Measurements from ENCODE around the gene LRRC26.

DNA sequence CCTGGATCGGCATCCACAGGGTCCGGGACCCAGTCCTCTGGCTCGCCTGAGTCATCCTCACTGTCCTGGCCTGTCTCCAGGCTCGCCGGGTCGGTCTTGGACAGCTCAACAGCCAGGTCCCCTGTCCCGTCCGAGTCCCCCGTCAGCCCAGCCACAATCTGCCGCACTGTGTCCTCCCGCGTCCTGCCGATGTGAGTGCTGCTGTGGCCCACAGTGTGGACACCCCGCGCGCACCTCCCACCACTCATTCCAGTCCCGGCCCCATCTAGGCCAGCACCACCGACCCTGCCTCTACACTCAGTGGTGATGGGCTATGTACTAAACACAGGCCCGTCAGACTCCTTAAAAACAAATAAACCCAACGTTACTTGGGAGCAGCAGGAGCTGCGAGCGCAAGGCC lies 11.8 kb upstream of the LRRC26 start:
- TF ChIP-seq, protein P1, sequence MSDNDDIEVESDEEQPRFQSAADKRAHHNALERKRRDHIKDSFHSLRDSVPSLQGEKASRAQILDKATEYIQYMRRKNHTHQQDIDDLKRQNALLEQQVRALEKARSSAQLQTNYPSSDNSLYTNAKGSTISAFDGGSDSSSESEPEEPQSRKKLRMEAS (CRISPR knock-in tag; IDR thresholded peaks at IDR 0.05): no peak
- TF ChIP-seq GABPB1 (CRISPR knock-in tag; IDR thresholded peaks at IDR 0.05): no peak
- TF ChIP-seq, protein P2, sequence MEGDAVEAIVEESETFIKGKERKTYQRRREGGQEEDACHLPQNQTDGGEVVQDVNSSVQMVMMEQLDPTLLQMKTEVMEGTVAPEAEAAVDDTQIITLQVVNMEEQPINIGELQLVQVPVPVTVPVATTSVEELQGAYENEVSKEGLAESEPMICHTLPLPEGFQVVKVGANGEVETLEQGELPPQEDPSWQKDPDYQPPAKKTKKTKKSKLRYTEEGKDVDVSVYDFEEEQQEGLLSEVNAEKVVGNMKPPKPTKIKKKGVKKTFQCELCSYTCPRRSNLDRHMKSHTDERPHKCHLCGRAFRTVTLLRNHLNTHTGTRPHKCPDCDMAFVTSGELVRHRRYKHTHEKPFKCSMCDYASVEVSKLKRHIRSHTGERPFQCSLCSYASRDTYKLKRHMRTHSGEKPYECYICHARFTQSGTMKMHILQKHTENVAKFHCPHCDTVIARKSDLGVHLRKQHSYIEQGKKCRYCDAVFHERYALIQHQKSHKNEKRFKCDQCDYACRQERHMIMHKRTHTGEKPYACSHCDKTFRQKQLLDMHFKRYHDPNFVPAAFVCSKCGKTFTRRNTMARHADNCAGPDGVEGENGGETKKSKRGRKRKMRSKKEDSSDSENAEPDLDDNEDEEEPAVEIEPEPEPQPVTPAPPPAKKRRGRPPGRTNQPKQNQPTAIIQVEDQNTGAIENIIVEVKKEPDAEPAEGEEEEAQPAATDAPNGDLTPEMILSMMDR (IDR thresholded peaks at IDR 0.05): no peak
- TF ChIP-seq SP1 (CRISPR knock-in tag; conservative IDR thresholded peaks at IDR 0.05): no peak
- TF ChIP-seq, protein P3, sequence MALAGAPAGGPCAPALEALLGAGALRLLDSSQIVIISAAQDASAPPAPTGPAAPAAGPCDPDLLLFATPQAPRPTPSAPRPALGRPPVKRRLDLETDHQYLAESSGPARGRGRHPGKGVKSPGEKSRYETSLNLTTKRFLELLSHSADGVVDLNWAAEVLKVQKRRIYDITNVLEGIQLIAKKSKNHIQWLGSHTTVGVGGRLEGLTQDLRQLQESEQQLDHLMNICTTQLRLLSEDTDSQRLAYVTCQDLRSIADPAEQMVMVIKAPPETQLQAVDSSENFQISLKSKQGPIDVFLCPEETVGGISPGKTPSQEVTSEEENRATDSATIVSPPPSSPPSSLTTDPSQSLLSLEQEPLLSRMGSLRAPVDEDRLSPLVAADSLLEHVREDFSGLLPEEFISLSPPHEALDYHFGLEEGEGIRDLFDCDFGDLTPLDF (CRISPR knock-in tag; IDR thresholded peaks at IDR 0.05): no peak
- TF ChIP-seq NFYB (CRISPR knock-in tag; conservative IDR thresholded peaks at IDR 0.05; ENCODE audit: low read depth): no peak
- no peak for TF ChIP-seq IRF2 (CRISPR knock-in tag; IDR thresholded peaks at IDR 0.05; ENCODE audit: borderline replicate concordance, low read depth)
- no peak for TF ChIP-seq ZNF317 (CRISPR knock-in tag; IDR thresholded peaks at IDR 0.05; ENCODE audit: borderline replicate concordance, low read depth)
